Measurements from ENCODE around the gene PWWP3B.
"Not testable (repeated sequence)": the region's sequence is repeated elsewhere in the genome, so short reads cannot be mapped to it uniquely, and the experiment has no call there.

The PWWP3B gene

GRCh38 chrX:106168107-106168506, at the start of gene PWWP3B:
Gene PWWP3B (plus strand): TSS chrX:106168305. CDS start chrX:106205433, 37,128 bp downstream.
- DNase-seq (ENCODE audit: low spot score): peak; percentile 1

- no peak for DNase-seq (ENCODE audit: low spot score)
Measured at GRCh38 chrX:106139048-106139447, 29.1 kb upstream of the PWWP3B start.

GRCh38 chrX:106144755-106145639, 23.1 kb upstream of the PWWP3B start:
- DNase-seq (ENCODE audit: low spot score): no peak

GRCh38 chrX:106150701-106151100, 17.4 kb upstream of the PWWP3B start:
- DNase-seq (ENCODE audit: low spot score): no peak

- DNase-seq (ENCODE audit: low spot score): no peak
Measured at GRCh38 chrX:106159861-106160282, 8.2 kb upstream of the PWWP3B start.

GRCh38 chrX:106170318-106170717, 2.2 kb downstream of the PWWP3B start:
- peak; percentile 1 for DNase-seq (ENCODE audit: low spot score)

GRCh38 chrX:106171293-106171820, 3.3 kb downstream of the PWWP3B start:
- DNase-seq (ENCODE audit: low spot score): no peak

GRCh38 chrX:106177106-106177981, 9.2 kb downstream of the PWWP3B start:
- no peak for DNase-seq (ENCODE audit: low spot score)

- DNase-seq (ENCODE audit: low spot score): no peak
Measured at GRCh38 chrX:106177982-106178321, 9.8 kb downstream of the PWWP3B start.

- no peak for DNase-seq (ENCODE audit: low spot score)
Measured at GRCh38 chrX:106178826-106179225, 10.7 kb downstream of the PWWP3B start.

- DNase-seq (ENCODE audit: low spot score): not testable (repeated sequence)
Measured at GRCh38 chrX:106183685-106184084, 15.6 kb downstream of the PWWP3B start.

- DNase-seq (ENCODE audit: low spot score): no peak
Measured at GRCh38 chrX:106201502-106202178, 33.5 kb downstream of the PWWP3B start.

- DNase-seq (ENCODE audit: low spot score): no peak
Measured at GRCh38 chrX:106203315-106203714, 35.2 kb downstream of the PWWP3B start.

- DNase-seq (ENCODE audit: low spot score): no peak
Measured at GRCh38 chrX:106208154-106208553, 40.0 kb downstream of the PWWP3B start.

Data from GM03348 (cell line).